ENCODE measurements around the gene ULK4. TPM values are rescaled to one million over a fixed set of nuclear protein-coding genes. Genes with fewer than 3 reads are reported as not detected.

The ULK4 gene
- total and polyA plus RNA-seq, 2 donors (not counting 1 experiment from before 2014, with no cell fraction given): 9.1 to 9.7 TPM

DNA sequence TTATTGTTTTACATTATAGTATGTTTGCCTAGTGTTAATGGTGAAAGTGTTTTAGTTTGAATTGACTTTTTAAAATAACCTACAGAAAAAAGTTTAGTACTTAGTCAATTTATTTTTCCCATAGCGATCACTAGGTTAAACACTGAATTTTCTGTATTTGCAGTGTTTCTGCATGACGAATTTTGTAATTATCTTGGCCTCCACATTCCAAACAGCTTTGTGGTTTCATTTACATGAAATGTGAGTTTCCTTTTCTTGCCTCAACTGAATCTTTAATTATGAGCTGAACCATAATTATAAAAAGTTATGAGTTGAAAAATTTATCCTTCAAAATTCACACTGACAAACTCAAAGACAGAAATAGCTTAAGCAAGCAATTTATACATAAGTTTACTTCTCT, 527.1 kb downstream of the ULK4 start:
- peak in 1 of 2 donors; percentile 44 for DNase-seq (ENCODE audit: low read depth in 2 of 2)
- no peak overlapping the region for H3K4me2 ChIP-seq (ENCODE audit: extremely low read depth, insufficient read depth, low read length)

DNA sequence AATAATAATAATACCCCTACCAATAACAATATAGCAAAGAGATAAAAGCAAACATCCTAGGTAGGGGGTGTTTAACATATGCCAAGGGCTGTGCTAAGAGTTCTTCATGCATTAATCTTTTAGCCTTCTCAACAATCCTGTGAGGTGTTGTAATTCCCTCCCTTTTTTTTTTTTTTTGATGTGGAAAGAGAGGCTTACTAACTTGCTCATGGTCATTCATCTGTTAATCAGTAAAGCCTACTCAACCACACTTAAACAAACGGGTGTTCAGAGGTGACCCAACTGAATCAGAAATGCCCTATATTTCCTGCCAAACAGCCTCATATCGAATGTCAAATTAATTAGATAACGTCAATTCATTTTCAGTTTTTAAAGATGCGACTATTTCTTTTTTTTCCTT, 530.5 kb downstream of the ULK4 start:
- Histone ChIP-seq H3K4me1 (ENCODE audit: control insufficient read depth, extremely low read depth, insufficient read depth, low read length) (no peaks in the 10 kb centered on the region), H3K9ac (ENCODE audit: insufficient read depth, low read length) (no peak overlapping the region), H2AFZ (ENCODE audit: low read length) (no peak overlapping the region), H3K4me2 (ENCODE audit: extremely low read depth, insufficient read depth, low read length) (no peak overlapping the region), H4K20me1 (ENCODE audit: control insufficient read depth, extremely low read depth, insufficient read depth, low read length) (no peaks in the 10 kb centered on the region), H3K79me2 (ENCODE audit: control insufficient read depth, insufficient read depth, low read length) (no peaks in the 10 kb centered on the region), H3K27me3 (ENCODE audit: control insufficient read depth, insufficient read depth, low read length) (no peaks in the 10 kb centered on the region), H3K9me3 (ENCODE audit: control insufficient read depth, insufficient read depth, low read depth, low read length) (no peaks in the 10 kb centered on the region), H3K27ac (ENCODE audit: insufficient read depth, low read length) (no peak overlapping the region), H3K36me3 (ENCODE audit: control insufficient read depth, insufficient read depth, low read length) (no peaks in the 10 kb centered on the region), H3K4me3 (replicated peaks in 1 of 4; ENCODE audit: control extremely low read depth in 1 of 4, insufficient read depth in 1 of 4, low read depth in 3 of 4, low read length in 4 of 4) (no peak overlapping the region)
- peak in 1 of 2 donors; percentile 2 for DNase-seq (ENCODE audit: low read depth in 2 of 2)
- TF ChIP-seq, protein P1, sequence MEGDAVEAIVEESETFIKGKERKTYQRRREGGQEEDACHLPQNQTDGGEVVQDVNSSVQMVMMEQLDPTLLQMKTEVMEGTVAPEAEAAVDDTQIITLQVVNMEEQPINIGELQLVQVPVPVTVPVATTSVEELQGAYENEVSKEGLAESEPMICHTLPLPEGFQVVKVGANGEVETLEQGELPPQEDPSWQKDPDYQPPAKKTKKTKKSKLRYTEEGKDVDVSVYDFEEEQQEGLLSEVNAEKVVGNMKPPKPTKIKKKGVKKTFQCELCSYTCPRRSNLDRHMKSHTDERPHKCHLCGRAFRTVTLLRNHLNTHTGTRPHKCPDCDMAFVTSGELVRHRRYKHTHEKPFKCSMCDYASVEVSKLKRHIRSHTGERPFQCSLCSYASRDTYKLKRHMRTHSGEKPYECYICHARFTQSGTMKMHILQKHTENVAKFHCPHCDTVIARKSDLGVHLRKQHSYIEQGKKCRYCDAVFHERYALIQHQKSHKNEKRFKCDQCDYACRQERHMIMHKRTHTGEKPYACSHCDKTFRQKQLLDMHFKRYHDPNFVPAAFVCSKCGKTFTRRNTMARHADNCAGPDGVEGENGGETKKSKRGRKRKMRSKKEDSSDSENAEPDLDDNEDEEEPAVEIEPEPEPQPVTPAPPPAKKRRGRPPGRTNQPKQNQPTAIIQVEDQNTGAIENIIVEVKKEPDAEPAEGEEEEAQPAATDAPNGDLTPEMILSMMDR (conservative IDR thresholded peaks at IDR 0.05 in 1 of 2, IDR thresholded peaks at IDR 0.05 in 1 of 2; ENCODE audit: low read depth in 1 of 2, low read length in 2 of 2): no peak
- no peak for TF ChIP-seq EZH2 (IDR thresholded peaks at IDR 0.05; ENCODE audit: low read length, missing control alignments)

More for the DNA sequence above, 527.1 kb downstream of the ULK4 start:
- Histone ChIP-seq H3K9ac (ENCODE audit: insufficient read depth, low read length) (no peak overlapping the region), H3K4me3 (replicated peaks in 1 of 4; ENCODE audit: control extremely low read depth in 1 of 4, insufficient read depth in 1 of 4, low read depth in 3 of 4, low read length in 4 of 4) (no peak overlapping the region), H3K9me3 (ENCODE audit: control insufficient read depth, insufficient read depth, low read depth, low read length) (no peaks in the 10 kb centered on the region), H2AFZ (ENCODE audit: low read length) (no peak overlapping the region), H3K79me2 (ENCODE audit: control insufficient read depth, insufficient read depth, low read length) (no peaks in the 10 kb centered on the region), H3K4me1 (ENCODE audit: control insufficient read depth, extremely low read depth, insufficient read depth, low read length) (no peaks in the 10 kb centered on the region), H3K36me3 (ENCODE audit: control insufficient read depth, insufficient read depth, low read length) (no peaks in the 10 kb centered on the region), H4K20me1 (ENCODE audit: control insufficient read depth, extremely low read depth, insufficient read depth, low read length) (no peaks in the 10 kb centered on the region), H3K27me3 (ENCODE audit: control insufficient read depth, insufficient read depth, low read length) (no peaks in the 10 kb centered on the region), H3K27ac (ENCODE audit: insufficient read depth, low read length) (no peak overlapping the region)
- TF ChIP-seq, protein P1 (conservative IDR thresholded peaks at IDR 0.05 in 1 of 2, IDR thresholded peaks at IDR 0.05 in 1 of 2; ENCODE audit: low read depth in 1 of 2, low read length in 2 of 2): no peak

DNA sequence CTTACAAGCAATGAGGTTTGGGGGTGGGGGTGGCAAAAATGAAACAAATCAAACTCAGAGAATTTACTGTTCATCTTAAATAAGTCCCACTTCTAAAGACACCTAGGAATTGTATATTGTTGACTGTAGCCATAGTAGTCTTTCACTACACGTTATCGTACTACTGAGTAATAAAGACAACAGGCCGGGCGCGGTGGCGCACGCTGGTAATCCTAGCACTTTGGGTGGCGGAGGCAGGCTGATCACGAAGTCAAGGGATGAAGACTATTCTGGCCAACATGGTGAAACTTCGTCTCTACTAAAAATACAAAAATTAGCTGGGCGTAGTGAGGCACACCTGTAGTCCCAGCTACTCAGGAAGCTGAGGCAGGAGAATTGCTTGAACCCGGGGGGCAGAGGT, 531.0 kb downstream of the ULK4 start:
- Histone ChIP-seq H4K20me1 (ENCODE audit: control insufficient read depth, extremely low read depth, insufficient read depth, low read length) (no peaks in the 10 kb centered on the region), H3K4me3 (replicated peaks in 1 of 4; ENCODE audit: control extremely low read depth in 1 of 4, insufficient read depth in 1 of 4, low read depth in 3 of 4, low read length in 4 of 4) (no peak overlapping the region), H3K9me3 (ENCODE audit: control insufficient read depth, insufficient read depth, low read depth, low read length) (no peaks in the 10 kb centered on the region), H3K27me3 (ENCODE audit: control insufficient read depth, insufficient read depth, low read length) (no peaks in the 10 kb centered on the region), H3K27ac (ENCODE audit: insufficient read depth, low read length) (no peak overlapping the region), H3K4me1 (ENCODE audit: control insufficient read depth, extremely low read depth, insufficient read depth, low read length) (no peaks in the 10 kb centered on the region), H3K79me2 (ENCODE audit: control insufficient read depth, insufficient read depth, low read length) (no peaks in the 10 kb centered on the region), H3K4me2 (ENCODE audit: extremely low read depth, insufficient read depth, low read length) (no peak overlapping the region), H3K36me3 (ENCODE audit: control insufficient read depth, insufficient read depth, low read length) (no peaks in the 10 kb centered on the region), H3K9ac (ENCODE audit: insufficient read depth, low read length) (no peak overlapping the region), H2AFZ (ENCODE audit: low read length) (no peak overlapping the region)
- DNase-seq (ENCODE audit: low read depth in 2 of 2): no peak
- TF ChIP-seq, protein P1 (conservative IDR thresholded peaks at IDR 0.05 in 1 of 2, IDR thresholded peaks at IDR 0.05 in 1 of 2; ENCODE audit: low read depth in 1 of 2, low read length in 2 of 2): no peak
- no peak for TF ChIP-seq EZH2 (IDR thresholded peaks at IDR 0.05; ENCODE audit: low read length, missing control alignments)
